GM18870 (cell line): ENCODE data around the gene HPCAL1.
"Not testable (repeated sequence)": the region's sequence is repeated elsewhere in the genome, so short reads cannot be mapped to it uniquely, and the experiment has no call there.

Source experiments
- ATAC-seq: cut with Tn5 transposase; IDR thresholded peaks from one replicate; pipeline ENCODE4 v1.9.1; 2021; ENCODE audit warnings: moderate library complexity; ENCODE audit not compliant: unreplicated experiment

Gene HPCAL1

DNA sequence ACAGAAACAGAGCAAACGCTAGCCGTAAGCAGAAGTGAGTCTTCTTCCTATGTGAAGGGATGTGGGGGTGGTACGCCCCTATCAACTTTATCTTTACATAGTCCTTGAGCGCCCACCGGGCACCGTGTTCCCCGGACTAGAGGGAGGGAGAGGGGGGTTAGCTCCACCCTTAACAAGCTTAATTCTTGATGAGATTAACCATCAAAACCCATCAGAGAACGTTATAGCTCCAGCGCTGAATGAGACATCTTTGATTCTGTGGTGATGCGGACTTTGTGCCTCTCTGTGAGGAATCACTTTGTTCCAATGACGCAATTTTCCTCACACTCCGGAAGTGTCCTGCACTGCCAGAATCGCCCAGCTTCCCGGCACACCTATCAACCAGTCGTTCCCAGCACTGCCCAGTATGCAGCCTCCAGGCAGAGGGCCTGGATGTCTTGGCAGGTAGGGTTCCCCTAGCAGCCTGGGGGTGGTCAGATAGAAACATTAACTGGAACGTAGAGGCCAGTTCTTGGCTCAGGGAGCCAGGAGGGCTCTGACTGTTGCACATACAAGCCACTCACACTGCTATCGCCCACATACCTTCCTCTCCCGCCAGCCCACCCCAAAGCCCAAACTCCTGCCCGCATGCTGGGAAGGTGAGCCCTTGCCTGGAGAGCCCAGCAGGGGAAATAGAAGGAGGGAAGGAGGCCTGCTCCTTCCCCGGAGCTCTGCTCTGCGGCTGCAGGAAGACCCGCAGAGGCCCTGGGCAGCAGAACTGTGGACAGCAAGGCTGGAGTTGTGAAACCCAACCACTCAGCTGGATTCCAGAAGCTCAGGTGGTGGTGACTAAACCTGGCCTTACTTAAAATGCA, 147.4 kb downstream of the HPCAL1 start:
- no peak for ATAC-seq

DNA sequence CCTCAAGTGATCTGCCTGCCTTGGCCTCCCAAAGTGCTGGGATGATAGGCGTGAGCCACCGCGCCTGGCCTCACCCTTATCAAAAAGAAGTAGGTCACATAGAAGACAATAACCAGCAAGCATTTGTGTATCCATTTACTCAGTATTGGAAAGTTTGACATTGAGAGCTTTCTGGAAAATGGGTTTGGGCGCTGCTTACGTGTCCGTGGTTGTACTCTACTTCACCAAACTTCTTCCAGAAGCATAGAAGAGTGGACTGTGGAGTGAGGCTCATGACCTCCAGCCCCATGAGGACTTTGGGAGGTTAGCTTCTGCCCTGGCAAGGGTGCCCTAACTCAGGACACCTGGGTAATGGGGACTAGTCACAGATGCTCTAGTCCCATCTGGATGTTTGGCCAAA, 149.1 kb downstream of the HPCAL1 start:
- ATAC-seq, result no peak

DNA sequence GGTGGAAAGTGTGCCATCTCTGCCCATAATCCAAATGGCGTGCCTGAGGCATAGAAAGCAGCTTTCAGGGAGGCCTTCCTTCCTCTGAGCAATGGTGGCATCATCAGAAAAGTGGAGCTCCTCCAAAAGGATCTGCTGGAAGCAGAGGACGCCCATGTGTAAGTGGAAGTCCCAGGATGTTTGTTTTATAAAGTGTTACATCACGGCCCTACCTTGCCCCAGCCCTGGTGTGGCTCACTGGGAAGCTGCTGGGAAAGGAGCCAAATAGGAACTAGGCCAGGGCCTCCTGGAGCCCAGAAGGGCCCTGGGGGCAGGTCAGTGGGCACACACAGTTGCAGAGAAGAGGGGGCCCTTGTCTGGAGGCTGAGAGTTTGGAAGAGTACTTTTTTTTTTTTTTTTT, 149.6 kb downstream of the HPCAL1 start:
- no peak for ATAC-seq

- ATAC-seq, result no peak
Observed at GRCh38 chr2:10452956-10453904, 150.5 kb downstream of the HPCAL1 start.

GRCh38 chr2:10453905-10454298, 151.2 kb downstream of the HPCAL1 start:
- no peak for ATAC-seq

- ATAC-seq, result no peak
Observed at GRCh38 chr2:10454505-10454904, 151.8 kb downstream of the HPCAL1 start.

- ATAC-seq, result not testable (repeated sequence)
Observed at GRCh38 chr2:10457195-10457594, 154.5 kb downstream of the HPCAL1 start.

DNA sequence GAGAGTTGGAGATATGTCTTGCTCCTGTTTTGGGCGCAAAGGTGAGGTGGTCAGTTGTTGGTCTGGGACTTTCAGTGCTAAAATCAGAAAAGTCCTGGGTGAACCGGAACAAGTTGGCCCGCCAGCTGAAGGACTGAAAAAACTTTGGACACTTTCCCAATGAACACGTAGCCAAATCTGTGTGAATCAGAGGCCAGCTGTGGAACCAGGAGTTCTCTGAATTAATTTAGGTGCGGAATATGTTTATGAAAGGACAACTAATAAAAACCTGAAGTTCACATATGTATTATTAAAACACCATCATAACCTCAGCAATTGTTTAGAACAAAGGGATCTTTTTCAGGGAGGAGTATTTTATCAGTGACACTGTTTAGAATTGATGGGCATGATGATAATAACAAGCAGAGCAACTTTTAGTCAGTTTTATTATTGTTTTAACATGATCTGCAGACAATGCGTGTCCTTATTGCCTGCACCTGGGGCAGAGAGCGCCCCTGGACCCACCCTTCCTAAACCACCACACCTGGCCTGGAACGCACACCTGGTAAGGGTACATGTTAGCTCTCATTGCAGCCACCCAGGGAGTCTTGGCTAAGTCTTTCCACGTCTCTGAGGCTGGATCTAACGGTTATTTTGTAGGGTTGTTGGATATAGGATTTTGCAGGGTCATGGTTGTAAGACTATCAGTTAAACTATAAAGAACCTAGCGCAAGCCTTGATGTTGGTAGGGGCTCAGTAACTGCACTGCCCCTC, 155.3 kb downstream of the HPCAL1 start:
- ATAC-seq, result no peak

- ATAC-seq, result no peak
Observed at GRCh38 chr2:10460366-10460796, 157.7 kb downstream of the HPCAL1 start.

DNA sequence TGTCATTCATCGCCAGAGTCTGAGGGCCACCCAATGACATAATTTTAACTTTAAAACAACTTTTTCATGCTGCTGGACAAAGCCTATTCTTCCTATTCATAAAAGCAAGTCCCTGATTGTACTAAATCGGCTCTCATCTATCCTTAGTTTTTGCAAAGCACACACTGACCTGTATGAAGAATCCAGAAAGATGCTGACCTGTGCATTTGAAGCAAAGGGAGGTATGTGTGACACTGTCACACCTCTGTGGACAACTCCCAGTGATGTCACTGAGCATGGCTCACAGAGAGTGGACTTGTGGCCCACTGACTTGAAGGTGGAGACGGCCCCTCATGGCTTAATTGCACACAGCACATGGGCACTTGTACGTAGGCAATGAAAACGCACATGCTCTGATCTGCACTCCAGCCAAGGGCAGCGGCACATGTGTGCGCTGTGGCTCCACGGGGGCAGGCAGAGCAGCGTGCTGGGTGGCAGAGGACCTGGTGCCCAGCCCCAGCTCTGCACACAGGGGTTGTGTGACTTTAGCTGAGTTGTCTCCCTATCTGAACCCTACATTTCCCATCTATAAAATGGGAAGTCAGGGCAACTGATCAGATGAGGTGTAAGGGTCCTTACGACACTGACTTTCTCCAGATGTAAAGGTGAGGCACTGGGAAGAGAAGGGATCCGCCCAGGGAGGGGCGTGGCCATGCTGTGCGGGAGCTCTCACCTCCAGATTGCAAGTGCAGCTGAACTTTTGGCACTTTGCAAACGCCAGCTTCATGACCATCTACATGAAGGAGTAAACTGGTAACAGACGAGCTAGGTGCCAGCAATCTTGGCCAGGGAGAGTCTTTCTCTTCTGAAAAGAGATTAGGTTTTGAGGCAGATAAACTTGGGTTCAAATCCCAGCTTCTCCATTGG, 159.7 kb downstream of the HPCAL1 start:
- no peak for ATAC-seq

DNA sequence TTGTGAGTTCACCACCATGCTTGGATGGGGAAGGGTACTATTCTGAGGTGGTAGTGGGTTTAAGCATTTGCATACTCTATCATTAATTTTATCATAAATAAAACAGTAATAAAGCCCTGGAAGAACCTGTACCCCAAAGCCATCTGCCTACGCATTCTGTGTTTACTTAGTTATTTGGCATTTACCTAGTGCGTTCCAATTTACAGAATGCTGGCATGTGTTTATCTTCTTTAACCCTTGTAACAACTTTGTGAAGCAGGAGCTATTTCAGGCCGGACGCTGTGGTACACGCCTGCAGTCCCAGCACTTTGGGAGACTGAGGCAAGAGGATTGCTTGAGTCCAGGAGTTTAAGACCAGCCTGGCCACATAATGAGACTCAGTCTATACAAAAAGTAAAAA, 163.2 kb downstream of the HPCAL1 start:
- ATAC-seq, result no peak

- no peak for ATAC-seq
Observed at GRCh38 chr2:10466801-10467200, 164.1 kb downstream of the HPCAL1 start.

DNA sequence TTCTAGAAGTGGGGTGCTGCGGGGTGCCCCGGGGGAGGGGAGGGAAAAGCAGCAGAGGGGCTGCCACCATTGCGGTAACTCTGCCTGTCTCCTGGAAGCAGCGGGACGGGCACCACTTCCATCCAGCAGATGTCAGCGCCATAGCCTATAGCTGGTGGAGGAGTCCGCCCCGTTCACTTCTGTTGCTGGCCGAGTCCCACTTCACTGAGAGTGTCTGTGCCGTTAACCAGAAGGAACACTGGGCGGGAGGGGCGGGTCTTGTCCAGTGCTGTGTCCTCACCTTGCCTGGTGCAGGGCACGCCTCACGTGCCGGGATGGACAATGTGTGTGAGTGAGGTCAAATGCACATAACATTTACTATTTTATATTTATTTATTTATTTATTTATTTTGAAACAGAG, 164.7 kb downstream of the HPCAL1 start:
- ATAC-seq, result no peak

DNA sequence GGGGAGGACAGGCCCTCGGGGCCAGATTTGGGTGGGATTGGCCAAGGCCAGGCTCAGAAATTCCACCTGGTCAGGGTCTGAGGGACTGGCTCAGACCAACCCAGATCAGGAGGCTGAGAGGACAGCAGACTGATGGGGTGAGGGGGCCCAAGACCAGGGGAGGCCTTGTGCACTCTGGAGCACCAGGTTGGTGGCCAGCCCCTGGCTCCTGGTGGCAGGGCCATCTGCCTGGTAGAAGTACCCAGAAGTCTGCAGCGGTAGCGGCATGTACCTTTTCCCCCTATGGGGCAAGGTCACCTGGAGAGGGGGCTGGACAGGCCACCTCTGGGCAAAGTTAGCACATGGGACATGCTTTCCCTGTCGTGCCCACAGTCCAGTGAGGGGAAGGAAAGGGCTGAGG, 166.6 kb downstream of the HPCAL1 start:
- ATAC-seq, result no peak

DNA sequence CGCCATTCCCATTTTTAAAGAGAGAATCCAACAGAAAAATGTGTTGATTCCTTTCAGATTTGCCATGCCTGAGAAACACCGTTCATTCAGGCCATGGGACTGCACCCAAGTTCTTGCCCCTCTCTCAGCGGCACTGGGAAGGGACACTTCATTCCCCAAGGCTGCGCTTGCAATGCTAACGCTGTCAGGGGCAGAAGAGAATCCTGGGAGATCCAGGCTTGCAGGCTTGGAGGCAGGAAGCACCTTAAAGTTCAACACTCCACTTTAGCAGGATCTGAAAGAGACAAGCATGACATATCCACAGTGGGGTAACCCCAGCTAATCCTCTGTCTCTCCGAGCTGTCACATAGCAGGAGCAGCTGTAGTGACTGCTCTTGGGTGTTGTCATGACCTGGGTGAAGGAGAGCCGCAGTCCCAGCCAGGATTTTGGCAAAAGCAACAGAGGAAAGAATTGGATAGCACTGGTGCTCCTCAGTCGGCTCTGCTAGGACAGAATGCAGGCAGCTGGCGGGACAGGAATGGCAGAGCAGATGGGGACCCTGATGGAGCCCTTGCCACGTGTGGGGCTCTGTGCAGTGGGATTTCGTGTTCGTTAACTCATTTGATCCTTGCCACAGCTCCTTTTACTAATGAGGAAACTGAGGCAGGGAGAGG, 167.4 kb downstream of the HPCAL1 start:
- ATAC-seq, result no peak

- no peak for ATAC-seq
Observed at GRCh38 chr2:10471046-10471571, 168.4 kb downstream of the HPCAL1 start.

DNA sequence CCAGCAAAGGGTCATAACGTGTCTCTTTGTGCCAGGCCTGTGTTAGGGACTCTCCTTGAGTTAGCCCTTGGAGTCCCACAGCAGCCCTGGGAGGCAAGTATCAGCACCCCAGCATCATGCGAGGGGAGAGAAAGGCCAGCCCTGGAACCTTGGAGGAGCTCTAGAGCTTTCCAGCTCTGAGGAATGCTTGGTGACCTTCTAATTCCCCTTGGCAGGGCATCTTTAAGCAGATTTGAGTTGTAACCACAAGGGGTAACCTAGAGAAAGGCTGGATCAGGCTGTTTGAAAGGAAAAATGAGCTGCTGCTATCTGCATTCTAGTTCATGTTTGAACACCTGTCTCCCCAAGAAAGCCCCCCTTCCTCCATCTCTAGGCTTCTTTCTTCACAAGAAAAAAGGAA, 169.3 kb downstream of the HPCAL1 start:
- no peak for ATAC-seq

- no peak for ATAC-seq
Observed at GRCh38 chr2:10473121-10473756, 170.5 kb downstream of the HPCAL1 start.

DNA sequence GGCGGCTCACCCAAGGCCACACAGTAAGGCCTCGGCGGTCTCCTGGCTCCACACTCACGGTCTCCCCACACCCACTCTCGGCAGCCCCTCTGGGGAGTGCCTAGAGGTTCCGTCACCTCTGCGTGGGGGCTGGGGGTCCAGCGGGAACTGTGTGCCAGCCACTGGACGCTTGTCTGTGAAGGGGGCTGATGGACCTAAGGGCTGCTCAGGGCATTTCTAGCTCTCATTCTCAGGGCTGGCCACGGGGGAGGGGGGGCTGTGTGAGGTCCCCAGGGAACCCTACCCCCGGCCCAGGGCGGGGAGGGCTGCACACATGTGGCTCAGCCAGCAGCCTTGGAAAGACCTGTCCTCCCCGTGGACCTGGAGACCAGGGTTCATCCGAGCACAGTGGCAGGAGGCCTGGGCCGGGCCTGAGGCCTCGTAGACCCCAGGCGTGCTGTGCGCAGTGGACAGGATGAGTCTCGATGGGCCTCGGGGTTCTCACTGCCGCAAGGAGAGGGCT, 172.6 kb downstream of the HPCAL1 start:
- no peak for ATAC-seq
